SH-SY5Y (cell line): ENCODE measurements around the gene RUNX3.

Experiments used
- GATA2 ChIP-seq: IDR thresholded peaks from 2 replicates; pipeline ENCODE4 v1.6.1; 2011; ENCODE audit warnings: mild to moderate bottlenecking, low read depth, low read length
- GATA3 ChIP-seq: IDR thresholded peaks from 2 replicates; pipeline ENCODE4 v1.6.1; 2011; ENCODE audit warnings: low read depth, mild to moderate bottlenecking, low read length, moderate library complexity

DNA sequence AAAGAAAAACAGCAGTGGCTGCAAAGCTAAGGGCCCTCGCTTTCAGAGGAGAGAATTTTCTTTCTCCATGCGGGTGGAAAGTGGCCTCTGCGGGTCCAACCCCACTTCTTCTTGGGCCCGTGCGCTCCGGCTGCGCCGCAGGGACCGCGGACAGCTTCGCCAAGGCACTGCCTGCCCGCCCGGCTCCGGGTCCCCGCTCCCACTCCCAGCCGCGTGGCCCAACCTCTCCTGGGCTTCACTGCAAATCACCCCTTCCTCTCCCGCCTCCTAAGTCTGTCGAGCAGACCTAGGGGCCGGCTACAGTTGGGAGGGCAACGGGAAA, 1.0 kb upstream of the RUNX3 start:
- no peak for TF ChIP-seq GATA2
- no peak for TF ChIP-seq GATA3
